Naive thymus-derived CD4-positive, alpha-beta T cell (primary cell): ENCODE measurements around the gene ABR. TPM values are rescaled to one million over a fixed set of nuclear protein-coding genes. Genes with fewer than 3 reads are reported as not detected.

Experiments used
- ATAC-seq: fragments of 150-1000 bp; cut with Tn5 transposase; 2 replicates; pipeline ENCODE4 v1.10.0; 2021; ENCODE audit warnings: mild to moderate bottlenecking, moderate library complexity
- CTCF ChIA-PET: fragments of 350-600 bp; sonication (Branson Sonifier 250); formaldehyde crosslinking; loops from one replicate; lab custom pipeline; 2021; ENCODE audit warnings: antibody characterized with exemption; lab: Charles Lee
- POLR2A ChIA-PET: fragments of 350-600 bp; sonication (Branson Sonifier 250); formaldehyde crosslinking; loops from one replicate; lab custom pipeline; 2021; ENCODE audit warnings: antibody characterized with exemption, inconsistent platforms; lab: Charles Lee
- DNase-seq, 9 donors: peaks; one replicate each; pipeline versions ENCODE4 v3.0.0 to v3.0.0-alpha.2; 2020 to 2022; ENCODE audit warnings: mixed read lengths in 1 of 9
- H3K27ac ChIP-seq: one replicate; pipeline ENCODE4 v1.7.0; 2013; ENCODE audit warnings: mild to moderate bottlenecking, low read depth, low read length, moderate library complexity
- H3K27me3 ChIP-seq, 2 donors: one replicate each; pipeline ENCODE4 v1.7.0; 2013; ENCODE audit warnings: low read length in 2 of 2, mild to moderate bottlenecking in 2 of 2, moderate library complexity in 2 of 2; ENCODE audit not compliant: control insufficient read depth in 2 of 2, insufficient read depth in 2 of 2
- H3K36me3 ChIP-seq, 3 experiments: 1 replicate in 2 of 3; 2 replicates in 1 of 3; pipeline ENCODE4 v1.7.0; 2013; ENCODE audit warnings: low read length in 3 of 3, mild to moderate bottlenecking in 3 of 3, moderate library complexity in 1 of 3; ENCODE audit not compliant: insufficient read depth in 3 of 3, control insufficient read depth in 2 of 3
- H3K4me1 ChIP-seq, 2 donors: one replicate each; pipeline ENCODE4 v1.7.0; 2013; ENCODE audit warnings: low read length in 2 of 2, mild to moderate bottlenecking in 2 of 2, moderate library complexity in 1 of 2; ENCODE audit not compliant: control insufficient read depth in 2 of 2, insufficient read depth in 2 of 2
- H3K4me3 ChIP-seq: 2 replicates; pipeline ENCODE4 v1.7.0; 2013; ENCODE audit warnings: mild to moderate bottlenecking, low read length
- H3K9me3 ChIP-seq, 3 experiments: 1 replicate in 2 of 3; 2 replicates in 1 of 3; pipeline ENCODE4 v1.7.0; 2013; ENCODE audit warnings: low read length in 3 of 3; ENCODE audit not compliant: control insufficient read depth in 2 of 3
- H3K27ac Mint-ChIP-seq, 9 donors: one replicate each; pipeline ENCODE4 v1.8.0; 2020 to 2022; ENCODE audit warnings: mixed read lengths in 9 of 9, mild to moderate bottlenecking in 8 of 9, moderate library complexity in 5 of 9, inconsistent platforms in 2 of 9
- H3K27me3 Mint-ChIP-seq, 5 donors: one replicate each; pipeline ENCODE4 v1.8.0; 2021 to 2022; ENCODE audit warnings: mixed read lengths in 5 of 5, mild to moderate bottlenecking in 1 of 5
- H3K36me3 Mint-ChIP-seq, 5 donors: one replicate each; pipeline ENCODE4 v1.8.0; 2020 to 2022; ENCODE audit warnings: mixed read lengths in 5 of 5, mild to moderate bottlenecking in 3 of 5, inconsistent platforms in 1 of 5
- H3K4me1 Mint-ChIP-seq, 7 donors: one replicate each; pipeline ENCODE4 v1.8.0; 2020 to 2022; ENCODE audit warnings: mixed read lengths in 7 of 7, mild to moderate bottlenecking in 3 of 7, inconsistent platforms in 1 of 7
- H3K4me3 Mint-ChIP-seq, 10 donors: one replicate each; pipeline ENCODE4 v1.8.0; 2020 to 2022; ENCODE audit warnings: mild to moderate bottlenecking in 10 of 10, mixed read lengths in 10 of 10, moderate library complexity in 6 of 10, inconsistent platforms in 2 of 10
- H3K9me3 Mint-ChIP-seq, 11 donors: one replicate each; pipeline ENCODE4 v1.8.0; 2020 to 2022; ENCODE audit warnings: mixed read lengths in 11 of 11, mild to moderate bottlenecking in 4 of 11, inconsistent platforms in 1 of 11, moderate library complexity in 1 of 11
- intact Hi-C, 2 donors: fragments of 100-400 bp; cut with micrococcal nuclease; formaldehyde crosslinking; loops; one replicate each; pipeline ENCODE4 v1.15.1; 2023
- polyA plus RNA-seq, 2 donors: library from polyadenylated mRNA; unstranded; fragments of 300-500 nt; fragmentation: Illumina TruSeq; gene quantifications; one replicate each; pipeline ENCODE4 v1.2.3, GENCODE V29; 2021
- total RNA-seq, 6 experiments: library from RNA in 5 of 6; stranded (reverse) in 5 of 6; gene quantifications; 1 replicate in 5 of 6; 2 replicates in 1 of 6; pipeline ENCODE4 v1.2.3 and lab custom pipeline; 2021 to 2026

The ABR gene
- total and polyA plus RNA-seq, 7 experiments from 2014 or later = 13.1 to 152 (median 139) TPM

GRCh38 chr17:1091190-1091534 lies 88.6 kb downstream of the ABR start:
- peaks cover 3 to 32% (median 5%) of the 10 kb centered on the region in 5 donors for H3K36me3 Mint-ChIP-seq
- peaks cover 5 to 19% (median 11%) of the 10 kb centered on the region in 7 donors for H3K4me1 Mint-ChIP-seq
- DNase-seq = no peak
- H3K27me3 Mint-ChIP-seq = no peaks in the 10 kb centered on the region
- H3K9me3 Mint-ChIP-seq = peaks cover 0 to 2% (median 0%) of the 10 kb centered on the region in 11 donors
- CTCF ChIA-PET = no interaction called here
- H3K27me3 ChIP-seq = no peaks in the 10 kb centered on the region
- no peak overlapping the region for H3K27ac Mint-ChIP-seq
- ATAC-seq = no peak
- no peak overlapping the region for H3K4me3 Mint-ChIP-seq
- peaks cover 0 to 5% of the 10 kb centered on the region in 2 donors for H3K4me1 ChIP-seq
- H3K4me3 ChIP-seq = no peak overlapping the region
- no peak overlapping the region for H3K27ac ChIP-seq
- peaks cover 0 to 49% (median 10%) of the 10 kb centered on the region in 3 experiments for H3K36me3 ChIP-seq
- H3K9me3 ChIP-seq = no peaks in the 10 kb centered on the region
- intact Hi-C loops = no loop called here
- POLR2A ChIA-PET = no interaction called here

GRCh38 chr17:1090465-1091189 lies 89.2 kb downstream of the ABR start:
- Histone ChIP-seq H3K36me3 (peaks cover 0 to 52% (median 10%) of the 10 kb centered on the region in 3 experiments), H3K4me3 (no peak overlapping the region), H3K27ac (no peak overlapping the region), H3K27me3 (no peaks in the 10 kb centered on the region), H3K9me3 (no peaks in the 10 kb centered on the region), H3K4me1 (no peaks in the 10 kb centered on the region)
- ChIA-PET POLR2A (no interaction called here), CTCF (no interaction called here)
- Mint-ChIP-seq H3K4me3 (no peak overlapping the region), H3K4me1 (peaks cover 0 to 18% (median 6%) of the 10 kb centered on the region in 7 donors), H3K27me3 (no peaks in the 10 kb centered on the region), H3K27ac (no peak overlapping the region), H3K9me3 (peaks cover 0 to 2% (median 0%) of the 10 kb centered on the region in 11 donors), H3K36me3 (peaks cover 3 to 32% (median 5%) of the 10 kb centered on the region in 5 donors)
- ATAC-seq = no peak
- intact Hi-C loops = no loop called here
- no peak for DNase-seq

- peaks cover 0 to 47% (median 10%) of the 10 kb centered on the region in 3 experiments for H3K36me3 ChIP-seq
- H3K27me3 ChIP-seq = no peaks in the 10 kb centered on the region
- ATAC-seq (no peak), DNase-seq (no peak)
- peaks cover 0 to 17% (median 5%) of the 10 kb centered on the region in 7 donors for H3K4me1 Mint-ChIP-seq
- peaks cover 0 to 2% (median 0%) of the 10 kb centered on the region in 11 donors for H3K9me3 Mint-ChIP-seq
- ChIA-PET CTCF (no interaction called here), POLR2A (no interaction called here)
- no peak overlapping the region for H3K27ac ChIP-seq
- intact Hi-C loops = no loop called here
- H3K4me1 ChIP-seq = no peaks in the 10 kb centered on the region
- no peak overlapping the region for H3K4me3 ChIP-seq
- H3K9me3 ChIP-seq = no peaks in the 10 kb centered on the region
- H3K4me3 Mint-ChIP-seq = no peak overlapping the region
- H3K27ac Mint-ChIP-seq = peak overlapping the region in 1 of 9 donors; percentile 11
- no peaks in the 10 kb centered on the region for H3K27me3 Mint-ChIP-seq
- peaks cover 3 to 31% (median 5%) of the 10 kb centered on the region in 5 donors for H3K36me3 Mint-ChIP-seq
Measured at GRCh38 chr17:1089915-1090314, 89.9 kb downstream of the ABR start.

GRCh38 chr17:1087381-1088241 lies 92.2 kb downstream of the ABR start:
- no peak overlapping the region for H3K27ac ChIP-seq
- DNase-seq = no peak
- Mint-ChIP-seq H3K27ac (no peak overlapping the region), H3K36me3 (peaks cover 0 to 23% (median 4%) of the 10 kb centered on the region in 5 donors), H3K4me3 (no peak overlapping the region), H3K27me3 (no peaks in the 10 kb centered on the region), H3K9me3 (peaks cover 0 to 2% (median 0%) of the 10 kb centered on the region in 11 donors), H3K4me1 (peaks cover 0 to 9% (median 0%) of the 10 kb centered on the region in 7 donors)
- intact Hi-C loops = no loop called here
- H3K27me3 ChIP-seq = no peaks in the 10 kb centered on the region
- H3K4me3 ChIP-seq = no peak overlapping the region
- H3K36me3 ChIP-seq = peaks cover 0 to 54% (median 10%) of the 10 kb centered on the region in 3 experiments
- POLR2A ChIA-PET = no interaction called here
- no peak for ATAC-seq
- no peaks in the 10 kb centered on the region for H3K9me3 ChIP-seq
- CTCF ChIA-PET = no interaction called here
- H3K4me1 ChIP-seq = no peaks in the 10 kb centered on the region

- no peak overlapping the region for H3K4me3 Mint-ChIP-seq
- intact Hi-C loops = no loop called here
- H3K27ac Mint-ChIP-seq = no peak overlapping the region
- H3K4me1 Mint-ChIP-seq = peaks cover 0 to 3% (median 0%) of the 10 kb centered on the region in 7 donors
- CTCF ChIA-PET = no interaction called here
- Histone ChIP-seq H3K36me3 (peaks cover 0 to 61% (median 0%) of the 10 kb centered on the region in 3 experiments), H3K27ac (no peak overlapping the region), H3K4me3 (no peak overlapping the region), H3K27me3 (no peaks in the 10 kb centered on the region), H3K9me3 (no peaks in the 10 kb centered on the region), H3K4me1 (no peaks in the 10 kb centered on the region)
- H3K36me3 Mint-ChIP-seq = peaks cover 0 to 15% (median 0%) of the 10 kb centered on the region in 5 donors
- POLR2A ChIA-PET = no interaction called here
- DNase-seq = no peak
- H3K9me3 Mint-ChIP-seq = peaks cover 0 to 2% (median 0%) of the 10 kb centered on the region in 11 donors
- no peaks in the 10 kb centered on the region for H3K27me3 Mint-ChIP-seq
- no peak for ATAC-seq
Measured at GRCh38 chr17:1083451-1084187, 96.2 kb downstream of the ABR start.

GRCh38 chr17:1082579-1082978 lies 97.2 kb downstream of the ABR start:
- Mint-ChIP-seq H3K4me3 (no peak overlapping the region), H3K27me3 (no peaks in the 10 kb centered on the region), H3K9me3 (no peaks in the 10 kb centered on the region), H3K36me3 (peaks cover 0 to 18% (median 0%) of the 10 kb centered on the region in 5 donors), H3K4me1 (peaks cover 0 to 3% (median 0%) of the 10 kb centered on the region in 7 donors), H3K27ac (no peak overlapping the region)
- no peaks in the 10 kb centered on the region for H3K9me3 ChIP-seq
- DNase-seq (no peak), ATAC-seq (no peak)
- H3K27me3 ChIP-seq = no peaks in the 10 kb centered on the region
- POLR2A ChIA-PET = no interaction called here
- H3K4me3 ChIP-seq = no peak overlapping the region
- intact Hi-C loops = no loop called here
- H3K4me1 ChIP-seq = no peaks in the 10 kb centered on the region
- peaks cover 0 to 70% (median 0%) of the 10 kb centered on the region in 3 experiments for H3K36me3 ChIP-seq
- CTCF ChIA-PET = no interaction called here
- H3K27ac ChIP-seq = no peak overlapping the region
